Measurements from ENCODE around the gene GPC6. TPM values are rescaled to one million over a fixed set of nuclear protein-coding genes. Genes with fewer than 3 reads are reported as not detected.
"Not testable (repeated sequence)": the region's sequence is repeated elsewhere in the genome, so short reads cannot be mapped to it uniquely, and the experiment has no call there.

Gene GPC6
- total and polyA plus RNA-seq, 2 donors (not counting 3 experiments of a cell fraction or from before 2014, with no cell fraction given) = 0.01 TPM; not detected in 1

DNA sequence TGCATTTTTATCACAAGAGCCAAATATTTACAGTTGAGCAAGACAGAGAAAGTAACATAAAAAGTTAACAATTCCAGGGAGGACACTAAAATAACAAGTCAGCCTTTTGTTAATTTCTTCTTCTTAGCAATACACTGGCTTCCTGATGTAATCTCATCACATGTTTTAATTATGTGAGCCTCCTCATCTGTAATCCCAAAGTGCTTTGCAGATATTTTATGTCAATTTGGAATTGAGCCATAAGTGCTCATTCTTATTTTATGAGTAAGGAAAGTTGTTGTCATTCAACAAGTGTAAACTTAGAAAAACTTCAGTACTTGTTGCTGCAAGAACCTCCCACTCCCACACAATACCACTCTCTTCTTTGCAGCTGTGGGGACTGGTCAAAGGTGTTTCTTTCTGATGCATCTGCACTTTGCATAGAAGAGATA is 223.6 kb downstream of the GPC6 start:
- BruUV-seq (replicated peaks) = no TSS peak
- TF ChIP-seq JUN (IDR thresholded peaks at IDR 0.05; ENCODE audit: borderline replicate concordance, insufficient read depth, insufficient read length, low read depth) = no peak
- no peak for TF ChIP-seq MYC (IDR thresholded peaks at IDR 0.05; ENCODE audit: low read depth, low read length)
- no peaks in the 10 kb centered on the region for H3K79me2 ChIP-seq (ENCODE audit: control insufficient read depth, insufficient read depth, low read length)
- dilution Hi-C loops (cut with MboI; ENCODE audit: extremely low pct_ligation_motif_present, low sequenced_read_pairs) = no loop called here
- no peak for DNase-seq (ENCODE audit: low read depth, low spot score)
- H3K9ac ChIP-seq (replicated peaks; ENCODE audit: extremely low read depth, insufficient read depth, low read length) = no peak overlapping the region
- no peak overlapping the region for H2AFZ ChIP-seq (ENCODE audit: low read depth, low read length)
- H3K9me3 ChIP-seq (replicated peaks; ENCODE audit: control insufficient read depth, insufficient read depth, low read length) = peaks cover 5% of the 10 kb centered on the region
- H3K4me2 ChIP-seq (ENCODE audit: insufficient read depth, low read length) = no peak overlapping the region
- H3K4me3 ChIP-seq (replicated peaks in 1 of 3; ENCODE audit: insufficient read depth in 1 of 3, low read depth in 1 of 3, low read length in 3 of 3) = no peak overlapping the region
- no peak for FAIRE-seq
- ChIA-PET POLR2A (no interaction called here), CTCF (no interaction called here)
- no peaks in the 10 kb centered on the region for H3K27me3 ChIP-seq (ENCODE audit: control insufficient read depth in 2 of 2, insufficient read depth in 2 of 2, low read length in 2 of 2)
- intact Hi-C loops (cut with micrococcal nuclease) = no loop called here
- no peaks in the 10 kb centered on the region for H3K9me1 ChIP-seq (replicated peaks; ENCODE audit: control insufficient read depth, extremely low read depth, insufficient read depth, low read length)
- no peaks in the 10 kb centered on the region for H3K36me3 ChIP-seq (ENCODE audit: control insufficient read depth in 2 of 2, extremely low read depth in 1 of 2, insufficient read depth in 2 of 2, low read length in 2 of 2)
- no peak overlapping the region for H3K27ac ChIP-seq (ENCODE audit: insufficient read depth, low read depth, low read length)
- no peaks in the 10 kb centered on the region for H4K20me1 ChIP-seq (replicated peaks; ENCODE audit: control insufficient read depth, extremely low read depth, insufficient read depth, low read length)
- no peaks in the 10 kb centered on the region for H3K4me1 ChIP-seq (ENCODE audit: control insufficient read depth, extremely low read depth, insufficient read depth, low read length)

DNA sequence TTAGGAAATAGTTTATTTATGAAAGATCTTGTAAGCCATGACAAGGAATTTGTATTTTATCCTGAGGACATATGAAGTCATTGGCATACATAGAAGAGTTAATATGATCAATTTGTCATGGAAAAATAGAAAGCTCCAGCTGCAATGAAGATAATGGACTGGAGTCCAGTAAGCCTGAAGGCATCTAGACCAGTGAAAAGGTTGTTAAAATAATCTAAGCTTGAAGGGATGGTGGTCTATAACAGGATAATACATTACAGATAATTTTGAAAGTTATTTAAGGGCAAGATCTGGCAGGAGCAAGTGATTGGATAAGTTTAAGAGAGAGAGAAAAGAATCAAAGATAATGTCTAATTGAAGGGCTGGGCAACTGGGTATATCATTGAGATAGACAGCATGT is 224.2 kb downstream of the GPC6 start:
- ChIA-PET POLR2A (no interaction called here), CTCF (no interaction called here)
- Histone ChIP-seq H3K27ac (ENCODE audit: insufficient read depth, low read depth, low read length) (no peak overlapping the region), H3K79me2 (ENCODE audit: control insufficient read depth, insufficient read depth, low read length) (no peaks in the 10 kb centered on the region), H3K4me3 (replicated peaks in 1 of 3; ENCODE audit: insufficient read depth in 1 of 3, low read depth in 1 of 3, low read length in 3 of 3) (no peak overlapping the region), H3K4me2 (ENCODE audit: insufficient read depth, low read length) (no peak overlapping the region), H3K9me1 (replicated peaks; ENCODE audit: control insufficient read depth, extremely low read depth, insufficient read depth, low read length) (no peaks in the 10 kb centered on the region), H4K20me1 (replicated peaks; ENCODE audit: control insufficient read depth, extremely low read depth, insufficient read depth, low read length) (no peaks in the 10 kb centered on the region), H3K36me3 (ENCODE audit: control insufficient read depth in 2 of 2, extremely low read depth in 1 of 2, insufficient read depth in 2 of 2, low read length in 2 of 2) (no peaks in the 10 kb centered on the region), H3K9me3 (replicated peaks; ENCODE audit: control insufficient read depth, insufficient read depth, low read length) (peaks cover 3% of the 10 kb centered on the region), H3K27me3 (ENCODE audit: control insufficient read depth in 2 of 2, insufficient read depth in 2 of 2, low read length in 2 of 2) (no peaks in the 10 kb centered on the region), H2AFZ (ENCODE audit: low read depth, low read length) (no peak overlapping the region), H3K9ac (replicated peaks; ENCODE audit: extremely low read depth, insufficient read depth, low read length) (no peak overlapping the region), H3K4me1 (ENCODE audit: control insufficient read depth, extremely low read depth, insufficient read depth, low read length) (no peaks in the 10 kb centered on the region)
- FAIRE-seq (no peak), DNase-seq (ENCODE audit: low read depth, low spot score) (no peak)
- TF ChIP-seq POLR2A (IDR thresholded peaks at IDR 0.05; ENCODE audit: low read depth, low read length) (no peak), POLR2AphosphoS5 (IDR thresholded peaks at IDR 0.05; ENCODE audit: insufficient read depth, low read depth, low read length) (no peak), FOS (IDR thresholded peaks at IDR 0.05; ENCODE audit: borderline replicate concordance, insufficient read depth, low read length) (no peak), MYC (IDR thresholded peaks at IDR 0.05; ENCODE audit: low read depth, low read length) (no peak), GATA2 (IDR thresholded peaks at IDR 0.05; ENCODE audit: insufficient read depth, insufficient read length, low read depth, low read length) (no peak), JUN (IDR thresholded peaks at IDR 0.05; ENCODE audit: borderline replicate concordance, insufficient read depth, insufficient read length, low read depth) (no peak), EZH2 (IDR thresholded peaks at IDR 0.05; ENCODE audit: borderline replicate concordance, low read depth, low read length, severe bottlenecking) (no peak)
- TF ChIP-seq, protein P1, sequence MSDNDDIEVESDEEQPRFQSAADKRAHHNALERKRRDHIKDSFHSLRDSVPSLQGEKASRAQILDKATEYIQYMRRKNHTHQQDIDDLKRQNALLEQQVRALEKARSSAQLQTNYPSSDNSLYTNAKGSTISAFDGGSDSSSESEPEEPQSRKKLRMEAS (IDR thresholded peaks at IDR 0.05; ENCODE audit: insufficient read depth, insufficient read length) = no peak
- TF ChIP-seq, protein P2, sequence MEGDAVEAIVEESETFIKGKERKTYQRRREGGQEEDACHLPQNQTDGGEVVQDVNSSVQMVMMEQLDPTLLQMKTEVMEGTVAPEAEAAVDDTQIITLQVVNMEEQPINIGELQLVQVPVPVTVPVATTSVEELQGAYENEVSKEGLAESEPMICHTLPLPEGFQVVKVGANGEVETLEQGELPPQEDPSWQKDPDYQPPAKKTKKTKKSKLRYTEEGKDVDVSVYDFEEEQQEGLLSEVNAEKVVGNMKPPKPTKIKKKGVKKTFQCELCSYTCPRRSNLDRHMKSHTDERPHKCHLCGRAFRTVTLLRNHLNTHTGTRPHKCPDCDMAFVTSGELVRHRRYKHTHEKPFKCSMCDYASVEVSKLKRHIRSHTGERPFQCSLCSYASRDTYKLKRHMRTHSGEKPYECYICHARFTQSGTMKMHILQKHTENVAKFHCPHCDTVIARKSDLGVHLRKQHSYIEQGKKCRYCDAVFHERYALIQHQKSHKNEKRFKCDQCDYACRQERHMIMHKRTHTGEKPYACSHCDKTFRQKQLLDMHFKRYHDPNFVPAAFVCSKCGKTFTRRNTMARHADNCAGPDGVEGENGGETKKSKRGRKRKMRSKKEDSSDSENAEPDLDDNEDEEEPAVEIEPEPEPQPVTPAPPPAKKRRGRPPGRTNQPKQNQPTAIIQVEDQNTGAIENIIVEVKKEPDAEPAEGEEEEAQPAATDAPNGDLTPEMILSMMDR (IDR thresholded peaks at IDR 0.05; ENCODE audit: extremely low read depth in 1 of 2, insufficient read depth in 1 of 2, low read depth in 1 of 2, low read length in 2 of 2) = no peak
- dilution Hi-C loops (cut with MboI; ENCODE audit: extremely low pct_ligation_motif_present, low sequenced_read_pairs) (no loop called here), intact Hi-C loops (cut with micrococcal nuclease) (no loop called here)
- no TSS peak for BruUV-seq (replicated peaks)

DNA sequence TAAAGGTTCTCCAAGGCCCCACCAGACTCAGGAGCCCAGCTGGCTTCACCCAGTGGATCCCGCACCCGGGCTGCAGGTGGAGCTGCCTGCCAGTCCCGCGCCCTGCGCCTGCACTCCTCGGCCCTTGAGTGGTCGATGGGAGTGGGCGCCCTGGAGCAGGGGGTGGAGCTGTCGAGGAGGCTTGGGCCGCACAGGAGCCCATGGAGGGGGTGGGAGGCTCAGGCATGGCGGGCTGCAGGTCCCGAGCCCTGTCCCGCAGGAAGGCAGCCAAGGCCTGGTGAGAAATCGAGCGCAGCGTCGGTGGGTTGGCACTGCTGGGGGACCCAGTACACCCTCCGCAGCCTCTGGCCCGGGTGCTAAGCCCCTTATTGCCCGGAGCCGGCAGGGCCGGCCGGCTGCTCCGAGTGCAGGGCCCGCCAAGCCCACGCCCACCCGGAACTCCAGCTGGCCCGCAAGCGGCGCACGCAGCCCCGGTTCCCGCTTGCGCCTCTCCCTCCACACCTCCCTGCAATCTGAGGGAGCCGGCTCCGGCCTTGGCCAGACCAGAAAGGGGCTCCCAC is 228.1 kb downstream of the GPC6 start:
- BruUV-seq (replicated peaks); H3K79me2 ChIP-seq (ENCODE audit: control insufficient read depth, insufficient read depth, low read length); FAIRE-seq: not testable (repeated sequence)

More for the DNA sequence above, 228.1 kb downstream of the GPC6 start:
- dilution Hi-C loops (cut with MboI; ENCODE audit: extremely low pct_ligation_motif_present, low sequenced_read_pairs); H3K9me1 ChIP-seq (replicated peaks; ENCODE audit: control insufficient read depth, extremely low read depth, insufficient read depth, low read length); H3K4me1 ChIP-seq (ENCODE audit: control insufficient read depth, extremely low read depth, insufficient read depth, low read length); CTCF ChIA-PET; H3K9me3 ChIP-seq (replicated peaks; ENCODE audit: control insufficient read depth, insufficient read depth, low read length); H3K4me2 ChIP-seq (ENCODE audit: insufficient read depth, low read length); H3K9ac ChIP-seq (replicated peaks; ENCODE audit: extremely low read depth, insufficient read depth, low read length); intact Hi-C loops (cut with micrococcal nuclease); H4K20me1 ChIP-seq (replicated peaks; ENCODE audit: control insufficient read depth, extremely low read depth, insufficient read depth, low read length); POLR2A ChIA-PET; H3K36me3 ChIP-seq (ENCODE audit: control insufficient read depth in 2 of 2, extremely low read depth in 1 of 2, insufficient read depth in 2 of 2, low read length in 2 of 2); H3K27ac ChIP-seq (ENCODE audit: insufficient read depth, low read depth, low read length); H3K4me3 ChIP-seq (replicated peaks in 1 of 3; ENCODE audit: insufficient read depth in 1 of 3, low read depth in 1 of 3, low read length in 3 of 3); DNase-seq (ENCODE audit: low read depth, low spot score); H3K27me3 ChIP-seq (ENCODE audit: control insufficient read depth in 2 of 2, insufficient read depth in 2 of 2, low read length in 2 of 2); H2AFZ ChIP-seq (ENCODE audit: low read depth, low read length): not testable (repeated sequence)

Measured in endothelial cell of umbilical vein (primary cell).